ENCODE data around the gene ZBTB5.

Gene ZBTB5

GRCh38 chr9:37498457-37498856, 33.2 kb upstream of the ZBTB5 start:
- H3K27ac ChIP-seq (ENCODE audit: low read length): no peak overlapping the region
- no peak for DNase-seq
- no peaks in the 10 kb centered on the region for H3K9me3 ChIP-seq (ENCODE audit: insufficient read depth, low read length, severe bottlenecking)
- H3K27me3 ChIP-seq (ENCODE audit: insufficient read depth, low read length, poor library complexity): no peaks in the 10 kb centered on the region
- H3K9ac ChIP-seq (ENCODE audit: low read depth, low read length): no peak overlapping the region
- H3K4me1 ChIP-seq (ENCODE audit: insufficient read depth, low read length): no peaks in the 10 kb centered on the region
- no peak for ATAC-seq (ENCODE audit: insufficient read depth, low read depth)
- TF ChIP-seq EZH2 (IDR thresholded peaks at IDR 0.05; ENCODE audit: borderline replicate concordance, low read depth, low read length, severe bottlenecking): no peak
- TF ChIP-seq, protein P1, sequence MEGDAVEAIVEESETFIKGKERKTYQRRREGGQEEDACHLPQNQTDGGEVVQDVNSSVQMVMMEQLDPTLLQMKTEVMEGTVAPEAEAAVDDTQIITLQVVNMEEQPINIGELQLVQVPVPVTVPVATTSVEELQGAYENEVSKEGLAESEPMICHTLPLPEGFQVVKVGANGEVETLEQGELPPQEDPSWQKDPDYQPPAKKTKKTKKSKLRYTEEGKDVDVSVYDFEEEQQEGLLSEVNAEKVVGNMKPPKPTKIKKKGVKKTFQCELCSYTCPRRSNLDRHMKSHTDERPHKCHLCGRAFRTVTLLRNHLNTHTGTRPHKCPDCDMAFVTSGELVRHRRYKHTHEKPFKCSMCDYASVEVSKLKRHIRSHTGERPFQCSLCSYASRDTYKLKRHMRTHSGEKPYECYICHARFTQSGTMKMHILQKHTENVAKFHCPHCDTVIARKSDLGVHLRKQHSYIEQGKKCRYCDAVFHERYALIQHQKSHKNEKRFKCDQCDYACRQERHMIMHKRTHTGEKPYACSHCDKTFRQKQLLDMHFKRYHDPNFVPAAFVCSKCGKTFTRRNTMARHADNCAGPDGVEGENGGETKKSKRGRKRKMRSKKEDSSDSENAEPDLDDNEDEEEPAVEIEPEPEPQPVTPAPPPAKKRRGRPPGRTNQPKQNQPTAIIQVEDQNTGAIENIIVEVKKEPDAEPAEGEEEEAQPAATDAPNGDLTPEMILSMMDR (IDR thresholded peaks at IDR 0.05; ENCODE audit: borderline replicate concordance, extremely low read depth, low read length, poor library complexity, severe bottlenecking): no peak
- no peak overlapping the region for H3K4me3 ChIP-seq (ENCODE audit: low read depth in 1 of 2, low read length in 2 of 2)
- no peak overlapping the region for H3K4me2 ChIP-seq (ENCODE audit: insufficient read depth, low read length)
- H3K79me2 ChIP-seq (ENCODE audit: insufficient read depth, low read length): no peaks in the 10 kb centered on the region
- no peak overlapping the region for H2AFZ ChIP-seq (ENCODE audit: low read depth, low read length)
- H4K20me1 ChIP-seq (ENCODE audit: insufficient read depth, low read length): peaks cover 10% of the 10 kb centered on the region
- peaks cover 89% of the 10 kb centered on the region for H3K36me3 ChIP-seq (ENCODE audit: insufficient read depth, low read length)

- Histone ChIP-seq H3K27ac (ENCODE audit: low read length) (no peak overlapping the region), H3K4me2 (ENCODE audit: insufficient read depth, low read length) (no peak overlapping the region), H3K27me3 (ENCODE audit: insufficient read depth, low read length, poor library complexity) (no peaks in the 10 kb centered on the region), H3K79me2 (ENCODE audit: insufficient read depth, low read length) (no peaks in the 10 kb centered on the region), H3K4me1 (ENCODE audit: insufficient read depth, low read length) (no peaks in the 10 kb centered on the region), H2AFZ (ENCODE audit: low read depth, low read length) (no peak overlapping the region), H4K20me1 (ENCODE audit: insufficient read depth, low read length) (peaks cover 8% of the 10 kb centered on the region), H3K9ac (ENCODE audit: low read depth, low read length) (no peak overlapping the region), H3K4me3 (ENCODE audit: low read depth in 1 of 2, low read length in 2 of 2) (no peak overlapping the region), H3K9me3 (ENCODE audit: insufficient read depth, low read length, severe bottlenecking) (no peaks in the 10 kb centered on the region), H3K36me3 (ENCODE audit: insufficient read depth, low read length) (peaks cover 89% of the 10 kb centered on the region)
- DNase-seq: no peak
- no peak for ATAC-seq (ENCODE audit: insufficient read depth, low read depth)
- TF ChIP-seq EZH2 (IDR thresholded peaks at IDR 0.05; ENCODE audit: borderline replicate concordance, low read depth, low read length, severe bottlenecking): no peak
- TF ChIP-seq, protein P1 (IDR thresholded peaks at IDR 0.05; ENCODE audit: borderline replicate concordance, extremely low read depth, low read length, poor library complexity, severe bottlenecking): no peak
These were observed 32.1 kb upstream of the ZBTB5 start for GRCh38 chr9:37497320-37497719.

DNA sequence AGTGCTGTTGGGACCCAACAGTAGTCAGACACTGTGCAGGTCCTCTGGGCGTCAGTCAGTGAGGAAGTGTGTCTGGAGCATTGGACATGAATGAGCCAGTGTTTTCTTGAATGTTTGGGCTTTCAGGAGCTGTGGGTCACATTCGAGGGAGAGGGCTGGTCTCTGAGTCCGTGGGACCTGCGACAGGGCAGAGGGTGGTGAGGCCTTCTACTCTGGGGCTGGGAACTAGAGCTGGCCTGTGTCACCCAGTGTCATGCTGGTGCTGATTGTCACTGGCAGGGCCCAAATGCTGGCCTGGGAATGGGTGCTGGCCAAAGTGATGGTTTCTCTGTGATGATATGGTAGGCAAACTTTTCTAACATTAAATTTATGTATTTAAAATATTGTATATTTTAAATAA, 30.8 kb upstream of the ZBTB5 start:
- ATAC-seq (ENCODE audit: insufficient read depth, low read depth) (no peak), DNase-seq (no peak)
- no peaks in the 10 kb centered on the region for H3K9me3 ChIP-seq (ENCODE audit: insufficient read depth, low read length, severe bottlenecking)
- H3K9ac ChIP-seq (ENCODE audit: low read depth, low read length): no peak overlapping the region
- peaks cover 8% of the 10 kb centered on the region for H4K20me1 ChIP-seq (ENCODE audit: insufficient read depth, low read length)
- H3K27me3 ChIP-seq (ENCODE audit: insufficient read depth, low read length, poor library complexity): no peaks in the 10 kb centered on the region
- no peak overlapping the region for H3K4me2 ChIP-seq (ENCODE audit: insufficient read depth, low read length)
- H3K27ac ChIP-seq (ENCODE audit: low read length): no peak overlapping the region
- no peak overlapping the region for H2AFZ ChIP-seq (ENCODE audit: low read depth, low read length)
- TF ChIP-seq, protein P1 (IDR thresholded peaks at IDR 0.05; ENCODE audit: borderline replicate concordance, extremely low read depth, low read length, poor library complexity, severe bottlenecking): no peak
- TF ChIP-seq EZH2 (IDR thresholded peaks at IDR 0.05; ENCODE audit: borderline replicate concordance, low read depth, low read length, severe bottlenecking): no peak
- H3K36me3 ChIP-seq (ENCODE audit: insufficient read depth, low read length): peaks cover 86% of the 10 kb centered on the region
- H3K4me1 ChIP-seq (ENCODE audit: insufficient read depth, low read length): no peaks in the 10 kb centered on the region
- H3K79me2 ChIP-seq (ENCODE audit: insufficient read depth, low read length): no peaks in the 10 kb centered on the region
- H3K4me3 ChIP-seq (ENCODE audit: low read depth in 1 of 2, low read length in 2 of 2): no peak overlapping the region

DNA sequence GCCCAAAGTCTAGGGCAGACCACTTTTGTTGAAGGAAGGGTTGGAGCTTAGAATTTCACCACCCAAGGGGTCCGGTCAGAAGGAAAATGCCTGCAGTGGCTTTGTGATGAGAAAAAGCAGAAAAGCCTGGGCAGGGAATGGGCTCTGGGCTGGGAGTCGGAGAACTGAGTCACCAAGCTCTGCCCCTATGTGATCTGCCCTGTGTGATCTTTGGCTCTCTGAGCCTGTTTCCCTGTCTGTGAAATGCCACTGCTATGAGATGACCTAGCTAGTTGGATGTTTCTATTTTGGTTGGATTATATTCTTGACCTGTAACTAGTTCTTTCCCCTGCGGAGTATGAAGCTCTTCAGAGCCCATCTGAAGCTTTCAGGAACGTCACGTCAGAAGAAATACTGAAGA, 30.3 kb upstream of the ZBTB5 start:
- Histone ChIP-seq H3K4me2 (ENCODE audit: insufficient read depth, low read length) (no peak overlapping the region), H3K4me1 (ENCODE audit: insufficient read depth, low read length) (no peaks in the 10 kb centered on the region), H2AFZ (ENCODE audit: low read depth, low read length) (no peak overlapping the region), H3K9me3 (ENCODE audit: insufficient read depth, low read length, severe bottlenecking) (no peaks in the 10 kb centered on the region), H4K20me1 (ENCODE audit: insufficient read depth, low read length) (peaks cover 8% of the 10 kb centered on the region), H3K9ac (ENCODE audit: low read depth, low read length) (no peak overlapping the region), H3K27me3 (ENCODE audit: insufficient read depth, low read length, poor library complexity) (no peaks in the 10 kb centered on the region), H3K4me3 (ENCODE audit: low read depth in 1 of 2, low read length in 2 of 2) (no peak overlapping the region), H3K79me2 (ENCODE audit: insufficient read depth, low read length) (no peaks in the 10 kb centered on the region), H3K27ac (ENCODE audit: low read length) (no peak overlapping the region), H3K36me3 (ENCODE audit: insufficient read depth, low read length) (peaks cover 86% of the 10 kb centered on the region)
- ATAC-seq (ENCODE audit: insufficient read depth, low read depth): no peak
- DNase-seq: no peak
- TF ChIP-seq, protein P1 (IDR thresholded peaks at IDR 0.05; ENCODE audit: borderline replicate concordance, extremely low read depth, low read length, poor library complexity, severe bottlenecking): no peak
- TF ChIP-seq EZH2 (IDR thresholded peaks at IDR 0.05; ENCODE audit: borderline replicate concordance, low read depth, low read length, severe bottlenecking): no peak

All from DND-41 (cell line).